CD4-positive, alpha-beta T cell treated with Interleukin-6 at 100 ng/mL for 8 hours (primary cell): ENCODE results near the gene SLC27A5.
"Not testable (repeated sequence)": the region's sequence is repeated elsewhere in the genome, so short reads cannot be mapped to it uniquely, and the experiment has no call there.

ENCODE experiments used
- DNase-seq: peaks from one replicate; pipeline ENCODE4 v3.0.0-alpha.2; 2020; ENCODE audit warnings: mixed read lengths, low spot score

Gene SLC27A5

DNA sequence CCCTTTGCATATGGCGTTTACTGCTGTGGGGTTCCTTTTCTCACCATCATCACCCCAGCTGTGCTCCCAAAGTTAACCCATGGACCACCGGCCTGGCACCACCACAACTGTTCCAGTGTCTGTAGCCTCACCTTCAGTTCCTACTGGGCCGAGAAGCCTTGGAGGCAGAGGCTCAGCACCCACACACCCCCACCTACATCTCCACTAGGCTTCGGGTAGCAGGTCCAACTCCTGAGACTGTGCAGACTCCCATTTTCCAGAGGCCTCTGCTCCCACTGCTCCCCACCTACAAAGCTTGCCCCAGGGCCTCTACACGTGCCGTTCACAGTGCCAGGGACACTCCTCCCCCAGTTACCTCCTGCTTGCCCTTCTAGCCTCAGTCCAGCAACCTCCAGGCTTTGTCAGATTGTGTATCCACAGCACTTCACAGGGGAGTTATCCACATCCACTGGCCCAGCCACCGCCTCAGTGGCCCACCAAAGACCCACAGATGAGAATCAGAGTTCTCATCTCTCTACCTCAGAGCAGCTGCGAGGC lies 14.1 kb downstream of the SLC27A5 start:
- no peak for DNase-seq

DNA sequence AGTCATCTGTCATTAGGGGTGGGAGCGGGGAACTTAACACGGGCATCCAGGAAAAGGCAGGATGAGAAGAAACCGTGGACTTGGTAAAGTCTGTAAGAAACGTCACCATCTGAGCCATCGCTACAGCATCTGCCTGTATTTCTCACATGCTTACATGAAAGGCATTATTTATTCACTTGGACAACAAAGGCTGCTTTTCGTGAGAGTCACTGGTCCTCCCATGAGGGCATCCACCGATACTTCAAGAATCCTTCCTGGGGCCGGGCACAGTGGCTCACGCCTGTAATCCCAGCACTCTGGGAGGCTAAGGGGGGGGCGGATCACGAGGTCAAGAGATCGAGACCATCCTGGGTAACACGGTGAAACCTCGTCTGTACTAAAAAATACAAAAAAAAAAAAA lies 19.5 kb downstream of the SLC27A5 start:
- no peak for DNase-seq

DNA sequence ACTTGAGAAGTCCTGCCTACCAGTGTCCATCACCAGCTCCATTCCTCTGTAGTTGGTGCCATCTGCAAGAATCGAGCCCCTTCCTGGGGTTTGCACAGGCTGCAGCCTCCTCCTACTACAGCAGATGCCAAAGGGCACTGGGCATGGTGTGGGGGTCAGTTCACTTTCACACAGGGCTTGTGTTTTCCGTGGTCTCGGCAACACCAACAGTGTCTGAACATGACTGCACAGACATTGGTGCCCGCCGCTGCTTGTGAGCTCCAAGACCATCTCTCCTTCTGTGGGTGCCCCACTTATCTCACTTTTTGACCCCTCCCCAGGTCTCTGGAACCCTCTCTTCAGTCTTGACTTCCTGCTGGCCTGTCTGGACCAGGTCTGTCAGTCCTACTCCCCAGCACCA lies 20.4 kb downstream of the SLC27A5 start:
- no peak for DNase-seq

DNA sequence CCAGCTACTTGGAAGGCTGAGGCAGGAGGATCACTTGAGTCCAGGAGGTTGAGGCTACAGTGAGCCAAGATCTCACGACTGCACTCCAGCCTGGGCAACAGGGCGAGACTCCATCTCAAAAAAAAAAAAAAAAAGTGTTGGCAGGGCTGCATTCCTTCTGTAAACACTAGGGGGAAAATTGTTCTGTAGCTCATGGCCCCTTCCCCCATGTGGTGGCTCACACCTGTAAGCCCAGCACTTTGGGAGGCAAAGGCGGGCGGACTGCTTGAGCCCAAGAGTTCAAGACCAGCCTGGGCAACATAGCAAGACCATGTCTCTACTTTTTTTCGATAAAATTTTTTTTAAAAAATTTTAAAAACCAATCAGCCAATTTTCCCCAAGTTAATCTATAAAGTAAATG lies 27.4 kb downstream of the SLC27A5 start:
- DNase-seq: not testable (repeated sequence)

DNA sequence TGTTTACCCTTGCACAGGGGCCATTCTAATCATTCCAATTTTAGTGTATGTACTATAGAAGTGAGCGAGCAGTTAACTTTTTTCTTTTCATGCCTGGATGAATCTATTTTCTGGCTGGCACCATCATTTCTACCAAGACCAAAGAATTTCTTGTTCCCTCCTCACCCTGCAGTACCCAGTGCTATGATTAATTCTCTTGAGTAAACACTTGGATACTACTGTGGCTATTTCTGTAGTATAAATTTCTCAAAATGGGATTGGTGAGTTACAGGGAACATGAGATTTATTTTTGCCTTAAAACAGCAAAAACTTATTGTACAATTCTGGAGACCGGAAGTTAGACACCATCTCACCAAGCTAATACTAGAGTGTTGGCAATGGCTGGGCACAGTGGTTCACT lies 28.0 kb downstream of the SLC27A5 start:
- DNase-seq: no peak

DNA sequence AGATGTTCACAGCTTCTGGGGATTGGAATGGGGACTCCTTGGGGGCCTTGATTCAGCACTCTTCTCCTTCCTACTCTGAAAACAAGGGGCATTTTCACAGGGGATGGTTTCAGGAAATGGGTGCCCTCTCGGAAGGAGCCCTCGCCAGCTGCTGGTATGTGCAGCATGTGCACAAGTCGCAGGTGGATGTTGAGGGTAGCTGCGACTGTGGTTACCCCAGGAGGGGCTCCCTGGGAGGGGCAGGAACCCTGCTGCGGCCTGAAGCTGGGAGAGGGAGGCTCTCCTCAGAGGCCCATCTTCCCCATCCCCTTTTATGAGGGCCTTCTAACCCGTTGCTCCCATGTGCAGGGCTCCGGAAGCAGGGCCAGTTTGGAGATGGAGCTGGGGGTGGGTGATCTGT lies 29.4 kb downstream of the SLC27A5 start:
- no peak for DNase-seq

DNA sequence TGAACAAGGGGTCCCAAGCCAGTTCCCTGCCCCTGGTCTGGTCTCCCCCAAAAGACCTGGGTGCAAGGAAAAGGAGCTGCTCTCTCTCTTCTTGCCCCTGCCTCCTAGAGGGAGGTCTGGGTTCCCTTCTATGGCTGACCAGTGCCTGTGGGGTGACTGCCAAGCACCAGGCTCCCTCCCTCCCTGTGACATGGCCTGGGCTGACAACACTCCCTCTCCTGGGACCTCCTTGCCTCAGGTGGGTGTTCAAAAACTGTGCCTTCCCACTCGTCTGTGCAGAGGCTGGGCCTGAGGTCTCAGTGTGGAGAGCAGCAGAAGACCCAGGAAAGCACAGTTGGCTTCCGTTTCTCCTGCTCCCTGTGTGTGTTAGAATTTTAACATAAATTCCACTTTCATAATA lies 31.0 kb downstream of the SLC27A5 start:
- DNase-seq: no peak

DNA sequence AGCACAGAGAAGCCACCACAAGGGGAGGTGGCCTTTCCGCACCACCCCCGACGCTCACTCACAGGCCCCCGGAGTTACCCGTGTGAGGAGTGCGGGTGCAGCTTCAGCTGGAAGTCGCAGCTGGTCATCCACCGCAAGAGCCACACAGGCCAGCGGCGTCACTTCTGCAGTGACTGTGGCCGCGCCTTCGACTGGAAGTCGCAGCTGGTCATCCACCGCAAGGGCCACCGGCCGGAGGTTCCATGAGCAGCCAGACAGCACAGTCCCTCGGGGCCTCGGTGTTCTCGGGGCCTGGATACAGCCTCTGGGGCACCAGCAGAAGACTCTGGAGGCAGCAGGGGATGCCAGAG lies 31.3 kb downstream of the SLC27A5 start:
- DNase-seq: no peak

DNA sequence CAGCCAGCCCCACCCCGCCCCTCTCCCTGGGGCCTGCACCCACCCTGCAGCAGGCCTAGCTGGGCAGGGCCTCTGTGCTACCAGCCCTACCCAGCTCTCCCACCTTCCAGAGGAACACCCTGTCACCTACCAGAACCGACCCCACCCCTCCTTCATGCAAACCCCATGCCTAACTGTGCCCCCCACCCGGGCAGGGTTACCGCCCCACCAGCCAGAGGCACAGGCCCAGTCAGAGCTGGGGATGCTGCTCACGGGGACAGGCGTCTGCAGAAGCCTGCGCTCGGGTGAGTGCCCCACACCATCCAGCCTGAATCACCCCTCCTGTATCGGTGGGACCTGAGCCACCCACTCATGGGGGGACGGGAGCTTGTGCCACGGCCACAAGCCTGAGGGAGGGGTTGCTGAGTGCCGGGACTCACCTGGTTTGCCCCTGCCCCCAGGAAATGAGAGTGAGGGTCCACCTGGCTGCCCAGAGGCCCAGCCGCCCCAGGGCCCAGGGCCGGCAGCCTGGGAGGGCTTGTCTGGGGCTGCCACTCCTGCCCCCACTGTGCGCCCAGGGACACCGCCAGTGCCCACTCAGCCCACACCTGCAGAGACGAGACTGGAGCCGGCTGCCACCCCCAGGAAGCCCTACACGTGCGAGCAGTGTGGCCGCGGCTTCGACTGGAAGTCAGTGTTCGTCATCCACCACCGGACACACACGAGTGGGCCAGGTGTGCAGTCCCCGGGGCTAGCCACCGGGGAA lies 31.9 kb downstream of the SLC27A5 start:
- DNase-seq: no peak

DNA sequence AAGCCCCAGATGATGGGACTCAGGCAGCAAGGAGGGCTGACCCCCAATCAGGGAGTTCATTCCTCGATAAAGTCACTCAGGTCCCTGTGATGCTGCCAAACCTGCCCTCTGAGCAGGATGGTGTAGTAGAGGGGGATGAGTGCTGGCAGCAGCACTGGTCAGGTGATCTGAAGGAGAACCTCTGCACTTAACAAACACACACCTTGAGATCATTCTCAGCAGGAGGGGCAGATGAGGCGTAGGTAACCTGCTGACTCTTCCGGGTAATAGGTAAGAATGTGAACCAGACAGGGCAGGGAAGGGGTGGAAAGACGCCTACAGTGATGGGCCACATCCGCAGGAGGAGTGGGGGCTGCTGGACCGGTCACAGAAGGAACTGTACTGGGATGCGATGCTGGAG lies 32.5 kb downstream of the SLC27A5 start:
- DNase-seq: no peak

DNA sequence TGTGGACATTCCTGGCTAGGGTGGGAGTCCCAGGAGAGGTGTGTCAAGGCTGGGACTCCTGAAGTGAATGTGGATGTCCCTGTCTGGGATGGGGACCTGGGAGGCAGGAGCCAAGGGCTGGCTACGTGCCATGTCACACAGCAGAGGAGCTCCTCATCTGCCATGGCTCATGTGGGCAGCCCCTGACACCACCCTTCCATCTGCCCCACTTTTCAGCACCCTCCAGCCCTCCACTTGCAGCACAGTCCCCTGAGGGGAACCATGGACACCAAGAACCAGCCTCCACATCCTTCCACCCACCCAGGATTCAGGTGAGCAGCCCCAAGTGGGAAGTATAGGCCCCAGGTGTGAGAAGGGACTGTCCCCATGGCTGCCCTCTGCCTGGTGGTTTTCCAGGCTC lies 33.9 kb downstream of the SLC27A5 start:
- no peak for DNase-seq

DNA sequence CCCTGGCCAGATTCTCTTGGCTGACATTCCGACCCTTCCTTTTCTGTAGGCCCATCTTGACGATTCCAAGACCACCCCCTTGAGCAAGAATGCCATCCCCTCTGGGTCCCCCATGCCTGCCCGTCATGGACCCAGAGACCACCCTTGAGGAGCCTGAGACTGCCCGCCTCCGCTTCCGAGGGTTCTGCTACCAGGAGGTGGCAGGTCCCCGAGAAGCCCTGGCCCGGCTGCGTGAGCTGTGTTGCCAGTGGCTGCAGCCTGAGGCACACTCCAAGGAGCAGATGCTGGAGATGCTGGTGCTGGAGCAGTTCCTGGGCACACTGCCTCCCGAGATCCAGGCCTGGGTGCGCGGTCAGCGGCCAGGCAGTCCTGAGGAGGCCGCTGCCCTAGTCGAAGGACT lies 34.7 kb downstream of the SLC27A5 start:
- no peak for DNase-seq

DNA sequence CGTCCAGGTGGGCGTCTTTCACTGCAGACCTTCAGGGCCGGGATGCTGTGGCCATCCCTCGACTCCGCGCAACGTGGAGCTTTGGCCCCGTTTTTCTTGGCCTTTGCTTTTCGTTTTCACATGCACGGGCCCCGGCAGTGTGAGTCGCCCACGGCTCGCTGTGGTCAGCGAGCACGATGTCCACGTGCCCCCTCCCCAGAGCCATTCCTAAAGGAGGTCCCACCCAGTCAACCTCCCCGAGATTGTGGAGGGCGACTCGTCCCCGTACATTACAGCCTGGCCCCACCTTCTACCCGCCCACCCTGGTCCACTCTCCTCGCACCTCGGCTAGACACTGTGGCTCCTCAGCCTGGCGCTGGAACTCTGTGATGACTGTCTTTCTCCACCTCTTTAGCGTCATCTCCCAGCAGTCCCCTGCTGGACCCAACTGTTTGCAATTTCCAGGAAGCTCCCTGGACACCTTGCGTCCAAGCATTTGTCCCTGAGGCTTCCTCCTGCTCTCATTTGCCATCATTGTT lies 35.2 kb downstream of the SLC27A5 start:
- DNase-seq: no peak

DNA sequence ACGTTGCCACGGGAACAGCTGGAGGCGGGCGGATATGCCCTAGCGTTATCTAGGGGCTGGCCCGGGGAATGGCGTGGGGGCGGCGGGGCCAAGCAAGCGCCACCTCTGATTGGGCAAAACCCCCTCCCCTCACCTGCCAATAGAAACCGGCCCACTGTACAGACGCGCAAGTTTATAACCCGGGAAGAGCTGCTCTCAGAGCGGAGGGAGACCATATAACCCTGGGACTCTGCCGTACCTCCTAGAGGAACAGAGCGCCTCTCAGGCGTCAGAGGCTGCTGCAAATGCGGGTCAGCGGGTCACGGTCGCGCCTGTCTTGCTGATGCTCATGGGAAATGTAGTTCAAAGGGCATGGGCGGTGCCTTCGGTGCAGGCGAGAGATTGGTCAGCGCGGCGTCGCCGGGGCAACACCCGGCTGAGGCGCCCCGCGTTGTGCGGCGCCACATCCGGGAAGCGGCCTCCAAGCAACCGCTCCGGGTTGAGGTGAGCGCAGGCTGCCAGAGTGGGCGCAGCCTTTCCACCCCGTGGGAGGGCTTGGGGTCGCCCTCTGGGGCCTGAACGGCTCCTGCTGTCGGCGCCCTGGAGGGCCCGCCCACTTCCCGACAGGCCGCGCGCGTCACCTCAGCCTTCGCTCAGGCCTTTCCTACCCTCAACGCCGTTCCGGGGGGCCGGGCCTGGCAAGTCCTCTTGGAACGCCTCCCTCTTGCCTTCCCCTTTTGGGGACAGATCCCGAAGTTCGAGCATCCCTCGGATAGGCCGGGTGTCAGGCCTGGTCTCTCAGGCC lies 35.9 kb downstream of the SLC27A5 start, which contains the start of gene ZNF446:
Gene ZNF446 (plus strand): TSS at position 639 of the 784 bp plus-strand sequence. CDS start 867 bp downstream, outside the sequence.
- peak; percentile 95 for DNase-seq

DNA sequence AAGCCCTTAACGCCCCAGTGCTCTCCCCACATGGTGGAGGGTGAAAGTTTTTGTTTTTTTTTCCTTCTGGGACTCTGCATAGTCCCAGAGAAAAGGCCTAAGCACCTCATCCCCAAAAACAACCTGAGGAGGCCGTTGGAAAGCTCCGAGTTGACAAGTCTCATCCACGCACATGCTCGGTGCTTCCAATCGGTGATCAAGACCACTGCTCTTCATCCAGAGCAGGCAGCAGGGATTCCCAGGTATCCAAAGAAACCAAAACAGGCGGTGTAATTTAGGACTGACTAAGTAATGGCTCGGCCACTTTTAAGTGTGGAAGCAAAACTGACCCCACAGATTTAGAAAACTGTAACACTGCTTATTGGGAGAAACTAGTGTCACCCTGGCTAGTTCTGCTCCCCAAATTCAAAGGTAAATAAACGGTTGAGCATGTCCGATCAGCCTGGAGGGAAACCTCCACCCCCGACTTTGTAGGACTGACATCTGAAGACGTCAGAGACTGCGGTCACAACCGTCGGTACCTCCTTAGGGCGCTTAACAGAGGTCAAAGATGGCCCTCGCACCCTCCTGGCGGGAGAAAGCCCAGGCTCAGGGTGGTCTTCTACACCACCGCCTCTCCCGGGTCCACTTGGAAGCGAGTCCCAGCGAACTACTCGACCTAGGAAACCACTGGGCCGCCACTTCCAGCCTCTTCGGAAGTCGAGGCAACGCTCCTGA lies 36.6 kb downstream of the SLC27A5 start:
- DNase-seq: no peak

DNA sequence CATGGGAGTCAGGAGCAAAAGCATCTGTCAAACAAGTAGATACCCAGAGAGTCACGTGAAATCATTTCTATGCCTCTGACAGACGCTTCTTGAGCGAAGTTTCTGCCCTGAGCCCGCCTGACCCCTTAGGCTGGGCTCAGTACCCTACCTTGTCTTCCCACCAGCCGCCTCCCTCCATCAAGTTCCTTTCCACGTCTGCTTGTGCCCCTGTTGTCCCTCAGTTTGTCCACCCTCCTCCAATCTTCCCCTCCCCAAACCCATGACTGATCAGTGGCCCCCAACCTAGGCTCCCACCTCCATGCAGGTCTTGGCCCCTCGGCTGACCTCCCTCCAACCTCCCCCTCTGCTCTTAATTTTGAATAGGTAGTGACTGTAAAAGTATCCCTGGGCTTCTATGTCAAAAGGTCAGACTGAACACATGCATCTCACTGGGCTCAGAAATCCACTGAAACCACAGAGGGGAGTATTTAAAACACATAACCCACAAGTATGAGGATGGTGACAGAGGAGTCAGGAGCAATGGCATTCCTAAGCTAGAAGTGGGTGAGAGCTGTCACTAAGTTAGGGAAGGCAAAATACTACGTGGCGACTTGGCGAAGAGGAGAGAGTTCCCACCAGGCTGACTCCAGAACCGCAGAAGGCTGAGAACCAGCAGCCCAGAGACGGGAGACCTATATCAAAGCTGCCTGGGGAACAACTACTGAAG lies 37.3 kb downstream of the SLC27A5 start:
- no peak for DNase-seq

DNA sequence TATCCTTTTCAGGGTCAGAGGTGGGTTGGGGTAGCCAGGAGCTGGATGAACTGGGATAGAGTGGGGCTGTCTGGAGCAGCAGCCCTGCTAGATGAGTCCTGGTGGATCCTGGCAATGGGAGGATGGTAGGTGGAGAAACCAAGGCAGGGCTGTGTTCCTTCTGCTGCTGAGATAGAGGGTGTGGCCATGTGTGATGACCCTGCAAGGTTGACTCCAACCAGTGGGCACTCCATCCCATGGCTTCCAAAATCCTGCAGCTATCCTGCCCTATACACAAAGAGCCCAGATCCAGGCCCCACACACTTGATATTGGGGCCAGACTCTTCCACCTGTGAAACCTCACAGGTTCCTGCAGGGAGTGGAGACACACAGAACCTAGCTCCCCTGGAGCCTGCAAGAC lies 38.0 kb downstream of the SLC27A5 start:
- no peak for DNase-seq

DNA sequence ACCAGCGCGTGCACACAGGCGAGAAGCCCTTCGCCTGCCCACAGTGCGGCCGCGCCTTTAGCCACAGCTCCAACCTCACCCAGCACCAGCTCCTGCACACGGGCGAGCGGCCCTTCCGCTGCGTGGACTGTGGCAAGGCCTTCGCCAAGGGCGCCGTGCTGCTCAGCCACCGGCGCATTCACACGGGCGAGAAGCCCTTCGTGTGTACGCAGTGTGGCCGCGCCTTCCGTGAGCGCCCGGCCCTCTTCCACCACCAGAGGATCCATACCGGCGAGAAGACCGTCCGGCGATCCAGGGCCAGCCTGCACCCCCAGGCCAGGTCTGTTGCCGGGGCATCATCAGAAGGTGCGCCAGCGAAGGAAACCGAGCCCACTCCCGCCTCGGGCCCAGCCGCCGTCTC lies 40.1 kb downstream of the SLC27A5 start:
- no peak for DNase-seq

DNA sequence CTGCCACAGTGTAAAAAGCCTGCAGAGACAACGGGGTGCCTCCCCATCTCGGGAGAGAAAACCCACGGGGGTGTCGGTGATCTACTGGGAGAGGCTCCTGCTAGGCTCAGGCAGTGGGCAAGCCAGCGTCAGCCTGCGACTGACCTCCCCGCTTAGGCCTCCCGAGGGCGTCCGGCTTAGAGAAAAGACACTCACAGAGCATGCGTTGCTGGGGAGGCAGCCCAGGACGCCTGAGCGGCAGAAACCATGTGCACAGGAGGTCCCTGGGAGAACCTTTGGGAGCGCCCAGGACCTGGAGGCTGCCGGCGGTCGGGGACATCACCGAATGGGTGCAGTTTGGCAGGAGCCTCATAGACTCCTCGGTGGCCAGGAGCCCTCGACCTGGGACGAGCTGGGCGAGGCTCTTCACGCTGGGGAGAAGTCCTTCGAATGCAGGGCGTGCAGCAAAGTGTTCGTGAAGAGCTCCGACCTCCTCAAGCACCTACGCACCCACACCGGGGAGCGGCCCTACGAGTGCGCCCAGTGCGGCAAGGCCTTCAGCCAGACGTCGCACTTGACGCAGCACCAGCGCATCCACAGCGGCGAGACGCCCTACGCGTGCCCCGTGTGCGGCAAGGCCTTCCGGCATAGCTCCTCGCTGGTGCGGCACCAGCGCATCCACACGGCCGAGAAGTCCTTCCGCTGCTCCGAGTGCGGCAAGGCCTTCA lies 40.8 kb downstream of the SLC27A5 start:
- DNase-seq: not testable (repeated sequence)

DNA sequence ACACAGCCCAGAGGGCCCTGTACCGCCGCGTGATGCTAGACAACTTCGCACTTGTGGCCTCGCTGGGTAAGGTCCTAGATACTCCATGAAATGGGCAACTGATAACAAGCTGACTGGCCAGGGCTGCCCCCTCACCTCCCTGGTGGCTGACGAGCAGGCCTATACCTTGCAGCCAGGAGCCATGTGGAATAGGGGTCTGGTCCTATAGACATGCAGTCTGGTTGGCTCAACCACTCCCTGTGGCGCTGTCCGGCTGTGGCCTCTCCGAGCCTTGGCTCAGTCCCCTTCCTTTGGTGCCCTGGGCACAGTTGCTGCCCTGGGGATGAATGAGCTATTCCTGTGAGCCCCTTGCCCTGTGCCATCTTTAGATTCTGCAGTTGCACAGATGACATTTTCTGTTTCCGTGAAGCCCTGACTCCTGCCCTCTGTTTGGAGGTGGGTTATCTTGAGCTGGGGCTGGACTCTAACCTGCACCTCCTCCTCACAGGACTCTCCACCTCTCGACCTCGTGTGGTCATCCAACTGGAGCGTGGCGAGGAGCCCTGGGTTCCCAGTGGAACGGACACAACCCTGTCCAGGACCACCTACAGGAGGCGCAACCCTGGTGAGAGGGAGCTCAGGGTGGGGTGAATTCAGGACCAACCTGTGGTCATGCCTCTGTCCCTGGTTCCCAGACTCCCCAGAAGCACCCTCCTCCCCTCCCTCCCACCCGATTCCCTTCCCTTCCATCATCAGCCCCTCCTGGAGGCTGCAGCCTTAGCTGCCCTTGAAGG lies 42.4 kb downstream of the SLC27A5 start:
- no peak for DNase-seq
